MCF 10A (cell line): ENCODE measurements around the gene BCR. TPM values are rescaled to one million over a fixed set of nuclear protein-coding genes. Genes with fewer than 3 reads are reported as not detected.

Source experiments
- BruUV-seq: library from RNA; stranded (reverse); fragments of 400-500 nt; replicated peaks from 2 replicates; lab custom pipeline; 2021; lab: Mats Ljungman, UMichigan
- CTCF ChIA-PET: fragments of 300-600 bp; sonication (Branson Sonifier 250); formaldehyde crosslinking; extraction: SDS; loops from one replicate; lab custom pipeline; 2021; ENCODE audit warnings: antibody characterized with exemption, inconsistent platforms; lab: Yijun Ruan, JAX
- POLR2A ChIA-PET: fragments of 300-600, 350-650 bp; sonication (Branson Sonifier 250); formaldehyde crosslinking; extraction: SDS; loops from one replicate; lab custom pipeline; 2020; ENCODE audit warnings: antibody characterized with exemption, inconsistent platforms; lab: Yijun Ruan, JAX
- DNase-seq: peaks from one replicate; pipeline ENCODE4 v3.0.0-alpha.2; 2018; ENCODE audit not compliant: unreplicated experiment
- H3K27ac Mint-ChIP-seq: one replicate; pipeline ENCODE4 v1.8.0; 2022; ENCODE audit warnings: mild to moderate bottlenecking, low read depth, mixed read lengths; ENCODE audit not compliant: unreplicated experiment
- H3K27me3 Mint-ChIP-seq: one replicate; pipeline ENCODE4 v1.8.0; 2022; ENCODE audit warnings: mixed read lengths; ENCODE audit not compliant: insufficient read depth, unreplicated experiment
- H3K36me3 Mint-ChIP-seq: one replicate; pipeline ENCODE4 v1.8.0; 2022; ENCODE audit warnings: mild to moderate bottlenecking, moderate library complexity, mixed read lengths; ENCODE audit not compliant: insufficient read depth, unreplicated experiment
- H3K4me1 Mint-ChIP-seq: one replicate; pipeline ENCODE4 v1.8.0; 2022; ENCODE audit warnings: mixed read lengths; ENCODE audit not compliant: insufficient read depth, unreplicated experiment
- H3K4me3 Mint-ChIP-seq: one replicate; pipeline ENCODE4 v1.8.0; 2022; ENCODE audit warnings: mild to moderate bottlenecking, moderate library complexity, mixed read lengths; ENCODE audit not compliant: unreplicated experiment
- H3K9me3 Mint-ChIP-seq: one replicate; pipeline ENCODE4 v1.8.0; 2022; ENCODE audit warnings: mixed read lengths; ENCODE audit not compliant: unreplicated experiment
- intact Hi-C: fragments of 100-400 bp; cut with micrococcal nuclease; formaldehyde crosslinking; loops from 2 replicates; pipeline ENCODE4 v1.14.1; 2022
- total RNA-seq: library from RNA; stranded (reverse); gene quantifications from 2 replicates; pipeline ENCODE4 v1.2.3, GENCODE V29; 2022
- TF ChIP-seq, protein P1 (sequence below): fragments of 200-600 bp; IDR thresholded peaks from one replicate; pipeline ENCODE4 v1.8.0; 2022; ENCODE audit warnings: antibody characterized with exemption, mild to moderate bottlenecking; ENCODE audit not compliant: unreplicated experiment

BCR gene
- total RNA-seq, 1 experiment from 2014 or later: 77.9 TPM

DNA sequence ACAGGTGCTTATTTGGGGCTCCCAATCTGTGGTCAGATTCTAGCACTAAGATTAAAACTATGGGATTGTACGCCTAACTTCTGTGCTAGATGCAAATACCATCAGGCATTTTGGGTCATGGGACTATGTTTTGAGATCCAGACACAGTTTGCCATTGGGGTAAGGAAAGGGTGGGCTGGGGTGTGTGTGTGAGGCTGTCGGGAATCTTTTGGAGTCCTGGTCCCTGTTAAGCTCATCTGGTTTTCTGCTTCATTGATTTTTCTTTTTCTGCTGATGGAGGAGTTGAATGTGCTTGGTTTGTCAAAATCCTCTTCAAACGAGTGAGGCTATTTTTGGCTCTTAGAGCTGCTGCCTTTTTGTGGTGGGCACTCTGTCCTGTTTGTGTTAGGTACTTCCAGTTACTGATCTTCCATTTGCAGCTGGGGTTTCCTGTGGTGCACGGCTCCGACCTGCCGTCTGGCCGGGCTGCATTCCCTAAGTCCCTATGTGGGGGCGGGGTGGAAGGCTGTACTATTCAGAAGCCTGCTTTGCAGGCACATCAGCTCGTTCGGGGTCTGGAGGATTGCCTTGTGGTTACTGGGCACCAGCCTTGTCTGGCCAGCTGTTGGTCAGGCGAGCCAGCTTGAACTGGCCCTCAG is 2.9 kb downstream of the BCR start:
- peak; percentile 47 for DNase-seq
- BruUV-seq: no TSS peak
- ChIA-PET POLR2A (interaction anchor here (0.8 to 5.1 kb wide), 6 partner anchors 10 to 99 kb away, joined by 3 to 53 read pairs (median 5); no protein-coding TSS in a partner anchor), CTCF (interaction anchor here (0.7 to 1.8 kb wide), 7 partner anchors 9 to 107 kb away, joined by 3 to 9 read pairs (median 4); no protein-coding TSS in a partner anchor)
- TF ChIP-seq, protein P1, sequence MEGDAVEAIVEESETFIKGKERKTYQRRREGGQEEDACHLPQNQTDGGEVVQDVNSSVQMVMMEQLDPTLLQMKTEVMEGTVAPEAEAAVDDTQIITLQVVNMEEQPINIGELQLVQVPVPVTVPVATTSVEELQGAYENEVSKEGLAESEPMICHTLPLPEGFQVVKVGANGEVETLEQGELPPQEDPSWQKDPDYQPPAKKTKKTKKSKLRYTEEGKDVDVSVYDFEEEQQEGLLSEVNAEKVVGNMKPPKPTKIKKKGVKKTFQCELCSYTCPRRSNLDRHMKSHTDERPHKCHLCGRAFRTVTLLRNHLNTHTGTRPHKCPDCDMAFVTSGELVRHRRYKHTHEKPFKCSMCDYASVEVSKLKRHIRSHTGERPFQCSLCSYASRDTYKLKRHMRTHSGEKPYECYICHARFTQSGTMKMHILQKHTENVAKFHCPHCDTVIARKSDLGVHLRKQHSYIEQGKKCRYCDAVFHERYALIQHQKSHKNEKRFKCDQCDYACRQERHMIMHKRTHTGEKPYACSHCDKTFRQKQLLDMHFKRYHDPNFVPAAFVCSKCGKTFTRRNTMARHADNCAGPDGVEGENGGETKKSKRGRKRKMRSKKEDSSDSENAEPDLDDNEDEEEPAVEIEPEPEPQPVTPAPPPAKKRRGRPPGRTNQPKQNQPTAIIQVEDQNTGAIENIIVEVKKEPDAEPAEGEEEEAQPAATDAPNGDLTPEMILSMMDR: no peak
- peaks cover 46% of the 10 kb centered on the region for H3K4me1 Mint-ChIP-seq
- H3K36me3 Mint-ChIP-seq: peaks cover 14% of the 10 kb centered on the region
- peak overlapping the region; percentile 73 for H3K4me3 Mint-ChIP-seq
- H3K27ac Mint-ChIP-seq: peak overlapping the region; percentile 33
- H3K27me3 Mint-ChIP-seq: no peaks in the 10 kb centered on the region
- intact Hi-C loops: loop anchor here (2.0 to 5.0 kb wide), 3 partner anchors 44 to 74 kb away; no protein-coding TSS in a partner anchor
- no peaks in the 10 kb centered on the region for H3K9me3 Mint-ChIP-seq

DNA sequence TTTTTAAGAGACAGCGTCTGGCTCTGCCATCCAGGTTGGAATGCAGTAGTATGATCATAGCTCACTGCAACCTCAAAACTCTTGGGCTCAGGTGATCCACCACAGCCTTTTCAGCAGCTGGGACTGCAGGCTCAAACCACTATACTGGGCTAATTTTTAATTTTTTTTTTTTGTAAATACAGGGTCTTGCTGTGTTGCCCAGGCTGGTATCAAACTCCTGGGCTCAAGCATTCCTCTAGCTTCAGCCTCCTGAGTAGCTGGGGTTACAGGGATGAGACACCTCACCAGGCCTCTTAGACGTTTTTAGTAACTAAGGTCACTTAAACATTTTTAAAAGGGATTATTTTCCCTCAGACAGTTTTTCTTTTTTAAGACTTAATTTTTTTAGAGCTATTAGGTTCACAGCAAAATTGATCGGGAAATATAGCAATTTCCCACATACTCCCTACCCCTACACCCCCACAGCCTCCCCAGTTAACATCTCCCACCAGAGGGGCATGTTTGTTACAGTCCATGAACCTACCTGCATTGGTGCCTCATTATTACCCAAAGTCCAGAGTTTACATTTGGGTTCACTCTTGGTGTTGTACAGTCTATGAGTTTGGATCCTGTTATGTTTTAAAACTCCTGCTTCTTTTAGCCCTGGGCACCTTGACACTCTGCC is 3.9 kb downstream of the BCR start:
- TF ChIP-seq, protein P1: no peak
- intact Hi-C loops: loop anchor here (5.0 kb wide), 1 partner anchor 43 kb away; no protein-coding TSS in a partner anchor
- H3K27ac Mint-ChIP-seq: peak overlapping the region; percentile 33
- peaks cover 18% of the 10 kb centered on the region for H3K36me3 Mint-ChIP-seq
- peaks cover 38% of the 10 kb centered on the region for H3K4me1 Mint-ChIP-seq
- H3K9me3 Mint-ChIP-seq: no peaks in the 10 kb centered on the region
- no peaks in the 10 kb centered on the region for H3K27me3 Mint-ChIP-seq
- CTCF ChIA-PET: interaction anchor here (0.6 to 1.8 kb wide), 7 partner anchors 10 to 189 kb away, joined by 3 to 9 read pairs (median 4); no protein-coding TSS in a partner anchor
- BruUV-seq: no TSS peak
- DNase-seq: no peak
- POLR2A ChIA-PET: interaction anchor here (1.1 to 5.1 kb wide), 4 partner anchors 17 to 94 kb away, joined by 3 to 53 read pairs (median 6); no protein-coding TSS in a partner anchor
- peak overlapping the region; percentile 73 for H3K4me3 Mint-ChIP-seq

DNA sequence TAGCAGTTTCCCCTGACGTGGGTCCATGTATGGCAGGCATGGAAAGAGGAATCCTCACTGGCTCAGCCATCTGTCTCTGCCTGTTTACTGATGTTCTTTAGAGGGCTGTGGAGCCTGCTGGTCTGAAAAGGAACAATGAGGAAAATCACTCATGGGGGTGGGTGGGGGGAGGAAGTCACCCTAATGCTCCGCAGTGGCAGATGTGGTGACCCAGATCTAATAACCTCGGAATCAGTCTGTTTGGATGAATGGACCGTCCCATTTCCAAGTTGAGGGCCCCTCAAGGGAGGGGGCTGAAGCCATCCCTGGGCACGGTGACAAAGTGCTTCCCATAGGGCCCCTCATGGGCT is 4.4 kb downstream of the BCR start:
- ChIA-PET CTCF (interaction anchor here (0.7 to 1.8 kb wide), 2 partner anchors 106 to 188 kb away, joined by 4 to 7 read pairs; no protein-coding TSS in a partner anchor), POLR2A (interaction anchor here (0.8 to 5.1 kb wide), 4 partner anchors 21 to 103 kb away, joined by 3 to 53 read pairs (median 6); no protein-coding TSS in a partner anchor)
- Mint-ChIP-seq H3K36me3 (peaks cover 23% of the 10 kb centered on the region), H3K4me3 (no peak overlapping the region), H3K4me1 (peaks cover 34% of the 10 kb centered on the region), H3K27me3 (no peaks in the 10 kb centered on the region), H3K27ac (no peak overlapping the region), H3K9me3 (no peaks in the 10 kb centered on the region)
- intact Hi-C loops: loop anchor here (5.0 kb wide), 1 partner anchor 43 kb away; no protein-coding TSS in a partner anchor
- no peak for DNase-seq
- TF ChIP-seq, protein P1: no peak
- BruUV-seq: no TSS peak

DNA sequence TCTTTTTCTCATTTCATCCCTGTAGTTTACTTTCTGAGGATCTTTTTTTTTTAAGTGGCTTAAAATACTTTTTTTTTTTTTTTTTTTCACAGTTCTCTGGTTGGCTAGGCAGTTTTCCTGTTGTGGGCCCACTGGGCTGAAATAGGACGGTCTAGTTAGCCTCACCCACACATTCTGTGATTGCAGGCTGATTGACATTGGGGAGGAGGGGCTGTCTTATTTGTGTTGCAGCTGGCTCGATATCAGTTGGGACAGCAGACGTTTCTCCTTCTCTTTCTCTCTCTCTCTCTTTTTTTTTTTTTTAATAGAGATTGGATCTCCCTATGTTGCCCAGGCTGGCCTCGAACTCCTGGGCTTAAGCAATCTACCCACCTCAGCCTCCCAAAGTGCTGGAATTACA is 6.9 kb downstream of the BCR start:
- Mint-ChIP-seq H3K9me3 (no peaks in the 10 kb centered on the region), H3K4me1 (peaks cover 26% of the 10 kb centered on the region), H3K36me3 (peaks cover 40% of the 10 kb centered on the region), H3K27me3 (no peaks in the 10 kb centered on the region), H3K27ac (no peak overlapping the region), H3K4me3 (no peak overlapping the region)
- DNase-seq: no peak
- no TSS peak for BruUV-seq
- CTCF ChIA-PET: interaction anchor here (1.0 kb wide), 1 partner anchor 95 kb away, joined by 3 read pairs; no protein-coding TSS in a partner anchor
- POLR2A ChIA-PET: no interaction called here
- TF ChIP-seq, protein P1: no peak
- intact Hi-C loops: no loop called here
